Endothelial cell of umbilical vein (primary cell): ENCODE data around the gene MIA. TPM values are rescaled to one million over a fixed set of nuclear protein-coding genes. Genes with fewer than 3 reads are reported as not detected.

Source experiments
- BruUV-seq: library from RNA; stranded (reverse); fragments of 400-500 nt; replicated peaks from 2 replicates; lab custom pipeline; 2021; lab: Mats Ljungman, UMichigan
- CTCF ChIA-PET: fragments of 300-600, 350-600 bp; sonication (Branson Sonifier 250); formaldehyde crosslinking; loops from one replicate; lab custom pipeline; 2021; ENCODE audit warnings: antibody characterized with exemption, inconsistent platforms; lab: Charles Lee
- POLR2A ChIA-PET: fragments of 300-600, 350-600 bp; sonication (Branson Sonifier 250); formaldehyde crosslinking; loops from one replicate; lab custom pipeline; 2021; ENCODE audit warnings: antibody characterized with exemption, inconsistent platforms; lab: Charles Lee
- DNase-seq: peaks from one replicate; pipeline ENCODE4 v3.0.0-alpha.2; 2011; ENCODE audit warnings: low read depth, low spot score
- FAIRE-seq: peaks from 2 replicates; lab custom pipeline; 2011; peaks lifted over from hg19 to GRCh38; lab: Jason Lieb, UNC
- H2AFZ ChIP-seq: 2 replicates; pipeline ENCODE4 v1.6.0; 2012; ENCODE audit warnings: low read depth, low read length, control low read depth, inconsistent platforms
- H3K27ac ChIP-seq: 2 replicates; pipeline ENCODE4 v1.5.1; 2011; ENCODE audit warnings: low read depth, mild to moderate bottlenecking, control low read depth, low read length, moderate library complexity; ENCODE audit not compliant: insufficient read depth
- H3K27me3 ChIP-seq, 2 experiments: 2 replicates each; pipeline versions ENCODE4 v1.6.0 to v1.6.1; 2011; ENCODE audit warnings: low read length in 2 of 2, mixed read lengths in 1 of 2; ENCODE audit not compliant: control insufficient read depth in 2 of 2, insufficient read depth in 2 of 2
- H3K36me3 ChIP-seq, 2 experiments: 2 replicates in 1 of 2; 3 replicates in 1 of 2; pipeline ENCODE4 v1.5.1; 2011; ENCODE audit warnings: low read length in 2 of 2, mild to moderate bottlenecking in 1 of 2, moderate library complexity in 1 of 2; ENCODE audit not compliant: control insufficient read depth in 2 of 2, insufficient read depth in 2 of 2; ENCODE audit errors: extremely low read depth in 1 of 2
- H3K4me1 ChIP-seq: 3 replicates; pipeline ENCODE4 v1.5.1; 2011; ENCODE audit warnings: mild to moderate bottlenecking, low read length; ENCODE audit not compliant: control insufficient read depth, insufficient read depth; ENCODE audit errors: extremely low read depth
- H3K4me2 ChIP-seq: 2 replicates; pipeline ENCODE4 v1.6.1; 2011; ENCODE audit warnings: low read length, control low read depth, mixed read lengths; ENCODE audit not compliant: insufficient read depth
- H3K4me3 ChIP-seq, 3 experiments: fragments of 200-600 bp in 1 of 3; sonication (generic), shearing (Covaris generic) in 1 of 3; replicated peaks in 1 of 3; 2 replicates each; pipeline ENCODE4 v1.5.1; 2011 to 2016; ENCODE audit warnings: control low read depth in 3 of 3, low read length in 3 of 3, mild to moderate bottlenecking in 2 of 3, inconsistent platforms in 1 of 3, low read depth in 1 of 3, moderate library complexity in 1 of 3; ENCODE audit not compliant: insufficient read depth in 1 of 3
- H3K79me2 ChIP-seq: 2 replicates; pipeline ENCODE4 v1.6.0; 2012; ENCODE audit warnings: low read length, inconsistent platforms; ENCODE audit not compliant: control insufficient read depth, insufficient read depth
- H3K9ac ChIP-seq: replicated peaks from 2 replicates; pipeline ENCODE3; 2011; ENCODE audit warnings: low read length, control low read depth; ENCODE audit not compliant: insufficient read depth; ENCODE audit errors: extremely low read depth
- H3K9me1 ChIP-seq: replicated peaks from 3 replicates; pipeline ENCODE4 v1.6.0; 2011; ENCODE audit warnings: mild to moderate bottlenecking, low read length; ENCODE audit not compliant: control insufficient read depth, insufficient read depth; ENCODE audit errors: extremely low read depth
- H3K9me3 ChIP-seq: replicated peaks from 2 replicates; pipeline ENCODE4 v1.5.1; 2012; ENCODE audit warnings: low read length, inconsistent platforms; ENCODE audit not compliant: control insufficient read depth, insufficient read depth
- H4K20me1 ChIP-seq: replicated peaks from 2 replicates; pipeline ENCODE3; 2011; ENCODE audit warnings: mild to moderate bottlenecking, low read length; ENCODE audit not compliant: control insufficient read depth, insufficient read depth; ENCODE audit errors: extremely low read depth
- CTCF ChIP-seq, 2 donors: IDR thresholded peaks; 1 replicate in 1 of 2; 2 replicates in 1 of 2; pipeline ENCODE4 v1.5.1; 2011; ENCODE audit warnings: low read length in 2 of 2, mild to moderate bottlenecking in 2 of 2, moderate library complexity in 2 of 2, control low read depth in 1 of 2, inconsistent platforms in 1 of 2, low read depth in 1 of 2; ENCODE audit not compliant: insufficient read depth in 1 of 2; ENCODE audit errors: extremely low read depth in 1 of 2
- EZH2 ChIP-seq: IDR thresholded peaks from 2 replicates; pipeline ENCODE4 v1.6.1; 2012; ENCODE audit warnings: borderline replicate concordance, low read depth, mild to moderate bottlenecking, moderate library complexity, low read length, inconsistent platforms; ENCODE audit not compliant: severe bottlenecking
- FOS ChIP-seq: IDR thresholded peaks from 2 replicates; pipeline ENCODE4 v1.6.1; 2011; ENCODE audit warnings: mild to moderate bottlenecking, low read length, moderate library complexity, borderline replicate concordance; ENCODE audit not compliant: insufficient read depth
- GATA2 ChIP-seq: IDR thresholded peaks from 2 replicates; pipeline ENCODE4 v1.7.0; 2011; ENCODE audit warnings: low read depth, mild to moderate bottlenecking, moderate library complexity, mixed read lengths, low read length; ENCODE audit not compliant: insufficient read length, insufficient read depth
- JUN ChIP-seq: IDR thresholded peaks from 2 replicates; pipeline ENCODE4 v1.6.1; 2011; ENCODE audit warnings: borderline replicate concordance, low read depth; ENCODE audit not compliant: insufficient read length, insufficient read depth
- MAX ChIP-seq: IDR thresholded peaks from 2 replicates; pipeline ENCODE4 v1.6.1; 2011; ENCODE audit not compliant: insufficient read depth, insufficient read length
- MYC ChIP-seq: IDR thresholded peaks from one replicate; pipeline ENCODE4 v1.6.1; 2011; ENCODE audit warnings: mild to moderate bottlenecking, low read depth, low read length
- POLR2A ChIP-seq: IDR thresholded peaks from 2 replicates; pipeline ENCODE4 v1.6.1; 2012; ENCODE audit warnings: low read depth, mild to moderate bottlenecking, control low read depth, low read length
- POLR2AphosphoS5 ChIP-seq: IDR thresholded peaks from 2 replicates; pipeline ENCODE4 v1.6.1; 2012; ENCODE audit warnings: low read depth, mild to moderate bottlenecking, control low read depth, low read length, moderate library complexity; ENCODE audit not compliant: insufficient read depth
- dilution Hi-C: fragments of 300-500 bp; cut with MboI; formaldehyde crosslinking; loops from one replicate; pipeline ENCODE4 v1.15.0; 2019; ENCODE audit warnings: low sequenced_read_pairs; ENCODE audit not compliant: extremely low pct_ligation_motif_present
- intact Hi-C: fragments of 100-400 bp; cut with micrococcal nuclease; formaldehyde crosslinking; loops from one replicate; pipeline ENCODE4 v1.10.0; 2022
- polyA plus RNA-seq, 4 experiments: library from polyadenylated mRNA; depleted of rRNA in 3 of 4; stranded (reverse) in 3 of 4; unstranded in 1 of 4; fragments of >200 nt; gene quantifications; 2 replicates each; pipeline versions ENCODE4 v1.2.1 to v1.2.3, GENCODE V29; 2011 to 2012; ENCODE audit warnings: missing spikeins in 1 of 4
- total RNA-seq: library from RNA; stranded (reverse); gene quantifications from 2 replicates; pipeline ENCODE4 v1.2.3, GENCODE V29; 2021

Gene MIA
- total and polyA plus RNA-seq, 2 donors (not counting 3 experiments of a cell fraction or from before 2014, with no cell fraction given) = 0.32 TPM; not detected in 1

DNA sequence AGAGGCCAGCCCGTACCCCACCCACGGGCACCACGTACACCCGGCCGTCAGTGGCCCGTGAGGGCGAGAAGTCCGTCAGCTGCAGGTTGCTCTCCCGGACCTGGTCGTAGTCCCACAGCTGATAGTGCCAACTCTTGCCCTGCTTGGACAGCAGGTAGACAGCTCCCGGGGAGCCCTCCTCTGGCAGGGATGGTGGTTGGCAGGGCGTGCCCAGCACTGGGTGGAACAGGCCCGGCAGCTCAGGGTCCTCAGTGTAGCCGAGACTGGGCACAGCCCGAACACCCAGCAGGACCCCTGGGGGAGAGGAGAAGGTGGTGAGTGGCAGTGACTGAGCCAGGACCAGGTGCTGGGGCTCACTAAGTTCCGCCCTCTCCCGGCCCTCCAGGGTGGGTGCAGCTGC is 32.8 kb upstream of the MIA start:
- Histone ChIP-seq H3K4me3 (no peak overlapping the region), H3K36me3 (peaks cover 0 to 7% of the 10 kb centered on the region in 2 experiments), H3K27ac (no peak overlapping the region), H3K9me1 (no peaks in the 10 kb centered on the region), H3K4me1 (peaks cover 9% of the 10 kb centered on the region), H2AFZ (no peak overlapping the region), H3K27me3 (no peaks in the 10 kb centered on the region), H3K9ac (no peak overlapping the region), H3K79me2 (no peaks in the 10 kb centered on the region), H3K4me2 (no peak overlapping the region), H3K9me3 (no peaks in the 10 kb centered on the region), H4K20me1 (no peaks in the 10 kb centered on the region)
- BruUV-seq = no TSS peak
- dilution Hi-C loops (no loop called here), intact Hi-C loops (no loop called here)
- ChIA-PET CTCF (interaction anchor here (0.7 kb wide), 1 partner anchor 77 kb away, joined by 3 read pairs; no protein-coding TSS in a partner anchor), POLR2A (no interaction called here)
- TF ChIP-seq MAX = no peak
- TF ChIP-seq JUN = no peak
- TF ChIP-seq GATA2 = no peak
- no peak for TF ChIP-seq POLR2AphosphoS5
- TF ChIP-seq EZH2 = no peak
- no peak for TF ChIP-seq POLR2A
- TF ChIP-seq MYC = no peak
- TF ChIP-seq CTCF (IDR thresholded peaks at IDR 0.05; ENCODE audit: extremely low read depth in 1 of 2, insufficient read depth in 1 of 2, low read depth in 1 of 2, low read length in 2 of 2) = no peak
- TF ChIP-seq FOS = no peak
- DNase-seq (no peak), FAIRE-seq (no peak)
